ENCODE measurements around the gene POLR2A. TPM values are rescaled to one million over a fixed set of nuclear protein-coding genes. Genes with fewer than 3 reads are reported as not detected.

The POLR2A gene
- total and polyA plus RNA-seq, 2 of the 4 experiments (the other 2 are of a cell fraction) = 54.0 to 56.6 TPM

DNA sequence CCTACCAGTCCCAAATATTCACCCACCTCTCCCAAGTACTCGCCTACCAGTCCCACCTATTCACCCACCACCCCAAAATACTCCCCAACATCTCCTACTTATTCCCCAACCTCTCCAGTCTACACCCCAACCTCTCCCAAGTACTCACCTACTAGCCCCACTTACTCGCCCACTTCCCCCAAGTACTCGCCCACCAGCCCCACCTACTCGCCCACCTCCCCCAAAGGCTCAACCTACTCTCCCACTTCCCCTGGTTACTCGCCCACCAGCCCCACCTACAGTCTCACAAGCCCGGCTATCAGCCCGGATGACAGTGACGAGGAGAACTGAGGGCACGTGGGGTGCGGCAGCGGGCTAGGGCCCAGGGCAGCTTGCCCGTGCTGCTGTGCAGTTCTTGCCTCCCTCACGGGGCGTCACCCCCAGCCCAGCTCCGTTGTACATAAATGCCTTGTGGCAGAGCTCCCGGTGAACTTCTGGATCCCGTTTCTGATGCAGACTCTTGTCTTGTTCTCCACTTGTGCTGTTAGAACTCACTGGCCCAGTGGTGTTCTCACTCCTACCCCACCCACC is 29.8 kb downstream of the POLR2A start:
- no peak for DNase-seq

More for the DNA sequence above, 29.8 kb downstream of the POLR2A start:
- no peak overlapping the region for H2BK20ac ChIP-seq (ENCODE audit: low read depth, low read length)
- H4K20me1 ChIP-seq (ENCODE audit: insufficient read depth, low read length) = peaks cover 3% of the 10 kb centered on the region; the same call in 1 of the 2 replicates
- no peak overlapping the region for H2AK5ac ChIP-seq (ENCODE audit: low read depth, low read length)
- intact Hi-C loops (cut with micrococcal nuclease) = loop anchor here (1.0 kb wide), 2 partner anchors 47 to 75 kb away; partner anchors contain the start of gene SENP3
- no peaks in the 10 kb centered on the region for H3K27me3 ChIP-seq (ENCODE audit: control insufficient read depth, insufficient read depth, low read length)
- H4K5ac ChIP-seq (ENCODE audit: low read depth, low read length) = no peak overlapping the region
- 0 out of 2 replicates have a peak, but pooled peaks cover 1% of the 10 kb centered on the region for H3K4me1 ChIP-seq (ENCODE audit: control insufficient read depth, insufficient read depth, low read length)
- H3K27ac ChIP-seq (ENCODE audit: insufficient read depth, low read length) = no peak overlapping the region
- H2BK120ac ChIP-seq (ENCODE audit: low read depth, low read length) = no peak overlapping the region
- H3K9ac ChIP-seq (ENCODE audit: low read depth, low read length) = no peak overlapping the region
- no peak overlapping the region for H3K4ac ChIP-seq (ENCODE audit: low read depth, low read length)
- TSS peak; percentile 86 for BruUV-seq (replicated peaks)
- H3K4me2 ChIP-seq (ENCODE audit: low read depth, low read length) = no peak overlapping the region
- no peak overlapping the region for H3K14ac ChIP-seq (replicated peaks; ENCODE audit: low read depth, low read length)
- H2BK15ac ChIP-seq (ENCODE audit: low read depth, low read length) = no peak overlapping the region
- no peaks in the 10 kb centered on the region for H3K9me3 ChIP-seq (ENCODE audit: control insufficient read depth, insufficient read depth, low read length)
- H3K18ac ChIP-seq (ENCODE audit: low read depth, low read length) = no peak overlapping the region
- H3K9me1 ChIP-seq (ENCODE audit: insufficient read depth, low read length) = no peaks in the 10 kb centered on the region
- no peak for ATAC-seq (ENCODE audit: low read depth)
- ChIA-PET POLR2A (ENCODE audit: unreplicated experiment) (no interaction called here), CTCF (interaction anchor here (0.5 to 3.7 kb wide), 6 partner anchors 9 to 70 kb away, joined by 3 to 24 read pairs (median 3); partner anchors contain the start of genes MPDU1 and SENP3)
- H3K36me3 ChIP-seq (ENCODE audit: control insufficient read depth, insufficient read depth, low read length) = peaks cover 57% of the 10 kb centered on the region
- dilution Hi-C loops (cut with HindIII; ENCODE audit: low sequenced_read_pairs, unreplicated experiment) = no loop called here
- H2AK9ac ChIP-seq (replicated peaks; ENCODE audit: low read depth, low read length, poor library complexity) = no peak overlapping the region
- no peak overlapping the region for H3K4me3 ChIP-seq (ENCODE audit: insufficient read depth, low read depth, low read length)
- H3K23ac ChIP-seq (ENCODE audit: low read depth, low read length) = no peak overlapping the region
- TF ChIP-seq CEBPB (IDR thresholded peaks at IDR 0.05; ENCODE audit: low read depth, low read length) (no peak), MXI1 (IDR thresholded peaks at IDR 0.05; ENCODE audit: borderline replicate concordance, low read depth, low read length) (no peak), CHD1 (IDR thresholded peaks at IDR 0.05; ENCODE audit: low read depth, low read length) (no peak), RFX5 (IDR thresholded peaks at IDR 0.05; ENCODE audit: low read depth, low read length) (no peak), NFE2L2 (IDR thresholded peaks at IDR 0.05; ENCODE audit: low read depth, low read length) (no peak), RAD21 (IDR thresholded peaks at IDR 0.05; ENCODE audit: low read length) (no peak), MAFK (IDR thresholded peaks at IDR 0.05; ENCODE audit: low read depth, low read length) (no peak), RCOR1 (IDR thresholded peaks at IDR 0.05; ENCODE audit: insufficient replicate concordance, low read length) (no peak), MAZ (IDR thresholded peaks at IDR 0.05; ENCODE audit: borderline replicate concordance, low read depth, low read length) (no peak), POLR2A (IDR thresholded peaks at IDR 0.05; ENCODE audit: low read depth, low read length) (no peak), SMC3 (IDR thresholded peaks at IDR 0.05; ENCODE audit: low read depth, low read length) (no peak)
- TF ChIP-seq, protein P1, sequence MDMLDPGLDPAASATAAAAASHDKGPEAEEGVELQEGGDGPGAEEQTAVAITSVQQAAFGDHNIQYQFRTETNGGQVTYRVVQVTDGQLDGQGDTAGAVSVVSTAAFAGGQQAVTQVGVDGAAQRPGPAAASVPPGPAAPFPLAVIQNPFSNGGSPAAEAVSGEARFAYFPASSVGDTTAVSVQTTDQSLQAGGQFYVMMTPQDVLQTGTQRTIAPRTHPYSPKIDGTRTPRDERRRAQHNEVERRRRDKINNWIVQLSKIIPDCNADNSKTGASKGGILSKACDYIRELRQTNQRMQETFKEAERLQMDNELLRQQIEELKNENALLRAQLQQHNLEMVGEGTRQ (IDR thresholded peaks at IDR 0.05; ENCODE audit: low read depth, low read length) = no peak
- TF ChIP-seq, protein P2, sequence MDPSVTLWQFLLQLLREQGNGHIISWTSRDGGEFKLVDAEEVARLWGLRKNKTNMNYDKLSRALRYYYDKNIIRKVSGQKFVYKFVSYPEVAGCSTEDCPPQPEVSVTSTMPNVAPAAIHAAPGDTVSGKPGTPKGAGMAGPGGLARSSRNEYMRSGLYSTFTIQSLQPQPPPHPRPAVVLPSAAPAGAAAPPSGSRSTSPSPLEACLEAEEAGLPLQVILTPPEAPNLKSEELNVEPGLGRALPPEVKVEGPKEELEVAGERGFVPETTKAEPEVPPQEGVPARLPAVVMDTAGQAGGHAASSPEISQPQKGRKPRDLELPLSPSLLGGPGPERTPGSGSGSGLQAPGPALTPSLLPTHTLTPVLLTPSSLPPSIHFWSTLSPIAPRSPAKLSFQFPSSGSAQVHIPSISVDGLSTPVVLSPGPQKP (IDR thresholded peaks at IDR 0.05; ENCODE audit: borderline replicate concordance, low read depth, low read length) = no peak
- H4K8ac ChIP-seq (ENCODE audit: low read depth in 2 of 2, low read length in 2 of 2) = no peak overlapping the region
- no peak overlapping the region for H4K91ac ChIP-seq (ENCODE audit: insufficient read depth, low read depth, low read length)
- no peak overlapping the region for H2AFZ ChIP-seq (replicated peaks; ENCODE audit: low read length, poor library complexity)
- WGBS, 2 experiments (ENCODE audit: extremely low coverage in 2 of 2, insufficient read length in 1 of 2) = 71 to 100% methylated on average over 1 to 10 of the region's 17 CpGs
- H3K79me1 ChIP-seq (ENCODE audit: low read depth in 1 of 2, low read length in 2 of 2) = 0 out of 4 replicates have a peak, but pooled peaks cover 0 to 5% of the 10 kb centered on the region in 2 experiments
- no peak overlapping the region for H3K56ac ChIP-seq (ENCODE audit: extremely low read depth, insufficient read depth, low read length)
- no peak overlapping the region for H2BK5ac ChIP-seq (ENCODE audit: low read depth, low read length, poor library complexity, severe bottlenecking)
- in situ Hi-C loops (cut with MboI; ENCODE audit: low sequenced_read_pairs) = loop anchor here (5.0 kb wide), 1 partner anchor 38 kb away; no protein-coding TSS in a partner anchor
